ENCODE measurements around the gene MLH3.
"Not testable (repeated sequence)": the region's sequence is repeated elsewhere in the genome, so short reads cannot be mapped to it uniquely, and the experiment has no call there.

MLH3 gene

GRCh38 chr14:75050852-75051555, at the start of gene MLH3:
MLH3 (minus strand) TSS chr14:75051467; CDS start chr14:75049655, 1,812 bp downstream.
- DNase-seq: peak; percentile 79

GRCh38 chr14:75098682-75099081, 47.4 kb upstream of the MLH3 start:
- no peak for DNase-seq

GRCh38 chr14:75098212-75098611, 46.9 kb upstream of the MLH3 start:
- no peak for DNase-seq

DNA sequence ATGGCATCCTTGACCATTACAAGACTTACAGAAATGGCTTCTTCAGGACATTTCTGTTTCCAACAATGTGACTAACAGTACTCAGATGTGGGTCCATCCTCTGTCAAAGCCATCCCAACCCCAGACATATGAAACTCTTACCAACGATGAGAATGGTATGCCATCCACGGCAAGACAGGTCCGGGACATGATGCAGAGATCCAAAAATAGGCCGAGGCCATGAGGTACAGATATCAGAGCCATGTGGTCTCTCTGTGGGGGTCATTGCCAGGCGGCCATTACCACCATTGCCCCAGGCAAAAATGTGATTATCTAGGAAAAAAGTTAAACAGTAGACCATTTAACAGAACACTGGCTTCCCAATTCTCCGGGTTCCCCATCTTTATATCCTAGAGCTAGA, 45.7 kb upstream of the MLH3 start:
- DNase-seq: no peak

DNA sequence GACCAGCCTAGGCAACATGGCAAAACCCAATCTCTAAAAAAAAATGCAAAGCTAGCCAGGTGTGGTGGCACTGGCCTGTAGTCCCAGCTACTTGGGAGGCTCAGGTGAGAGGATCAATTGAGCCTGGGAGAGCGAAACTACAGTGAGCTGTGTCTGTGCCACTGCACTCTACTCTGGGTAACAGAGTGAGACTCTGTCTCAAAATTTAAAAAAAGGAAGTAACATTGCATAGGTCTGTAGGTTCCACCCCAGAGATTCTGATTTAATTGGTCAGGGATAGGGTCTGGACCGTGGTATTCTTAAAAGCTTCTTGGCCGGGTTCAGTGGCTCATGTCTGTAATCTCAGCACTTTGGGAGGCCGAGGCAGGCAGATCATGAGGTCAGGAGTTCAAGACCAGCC, 44.4 kb upstream of the MLH3 start:
- DNase-seq: no peak

DNA sequence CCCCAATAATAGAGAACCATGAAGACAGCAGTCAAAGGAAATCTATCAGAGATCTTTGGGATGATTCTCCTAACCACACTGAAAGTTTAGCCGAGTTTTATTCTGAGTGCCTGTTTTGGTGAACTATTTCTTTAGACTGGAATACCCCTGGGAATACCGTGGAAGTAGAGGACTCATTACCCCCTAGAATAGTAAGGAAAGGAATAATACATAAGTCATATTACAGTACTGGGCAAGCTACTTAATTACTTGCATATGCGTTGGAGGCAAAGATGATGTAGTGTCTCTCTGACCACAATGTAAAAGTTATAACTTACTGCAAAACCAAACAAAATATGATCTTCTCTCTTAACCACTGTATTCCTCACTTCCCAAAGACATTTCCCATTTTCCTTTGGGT, 43.6 kb upstream of the MLH3 start:
- no peak for DNase-seq

DNA sequence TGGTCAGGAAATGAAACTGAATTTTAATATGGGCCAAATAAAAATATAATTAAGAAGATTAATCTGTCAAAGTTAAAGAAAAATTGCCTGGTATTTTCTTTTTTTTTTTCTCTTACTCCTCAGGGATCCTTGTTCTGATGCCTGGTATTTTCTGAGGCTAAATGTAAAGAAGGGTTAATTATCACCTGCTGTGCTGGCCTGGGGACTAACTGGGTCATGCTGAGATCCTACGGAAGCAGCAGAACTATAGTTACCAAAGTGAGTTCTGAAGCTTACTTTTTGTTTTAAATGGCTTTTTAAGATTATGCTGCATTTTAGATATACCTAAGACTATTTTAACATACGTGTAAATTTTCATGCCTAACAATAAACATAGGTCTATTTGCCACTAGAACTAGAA, 41.4 kb upstream of the MLH3 start:
- DNase-seq: no peak

DNA sequence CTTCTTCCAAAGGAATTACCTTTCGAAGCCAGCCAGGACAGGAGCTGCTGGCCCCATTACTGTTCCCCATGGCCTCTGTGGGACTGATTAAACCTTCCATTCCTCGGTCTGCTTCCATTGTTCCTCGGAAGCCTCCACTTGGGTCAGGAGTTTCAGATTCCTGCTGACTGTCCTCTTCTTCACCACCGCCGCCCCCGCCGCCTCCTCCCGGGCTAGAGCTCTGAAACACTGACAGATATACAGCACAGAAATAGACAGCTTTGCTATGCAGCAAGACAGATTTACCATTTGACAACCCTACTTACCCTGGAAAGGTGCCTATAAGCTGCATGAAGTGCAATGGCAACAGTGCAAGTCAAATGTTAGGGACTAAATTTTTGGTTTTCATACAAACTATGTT, 40.0 kb upstream of the MLH3 start:
- no peak for DNase-seq

- peak; percentile 22 for DNase-seq
Measured at GRCh38 chr14:75090353-75090752, 39.1 kb upstream of the MLH3 start.

DNA sequence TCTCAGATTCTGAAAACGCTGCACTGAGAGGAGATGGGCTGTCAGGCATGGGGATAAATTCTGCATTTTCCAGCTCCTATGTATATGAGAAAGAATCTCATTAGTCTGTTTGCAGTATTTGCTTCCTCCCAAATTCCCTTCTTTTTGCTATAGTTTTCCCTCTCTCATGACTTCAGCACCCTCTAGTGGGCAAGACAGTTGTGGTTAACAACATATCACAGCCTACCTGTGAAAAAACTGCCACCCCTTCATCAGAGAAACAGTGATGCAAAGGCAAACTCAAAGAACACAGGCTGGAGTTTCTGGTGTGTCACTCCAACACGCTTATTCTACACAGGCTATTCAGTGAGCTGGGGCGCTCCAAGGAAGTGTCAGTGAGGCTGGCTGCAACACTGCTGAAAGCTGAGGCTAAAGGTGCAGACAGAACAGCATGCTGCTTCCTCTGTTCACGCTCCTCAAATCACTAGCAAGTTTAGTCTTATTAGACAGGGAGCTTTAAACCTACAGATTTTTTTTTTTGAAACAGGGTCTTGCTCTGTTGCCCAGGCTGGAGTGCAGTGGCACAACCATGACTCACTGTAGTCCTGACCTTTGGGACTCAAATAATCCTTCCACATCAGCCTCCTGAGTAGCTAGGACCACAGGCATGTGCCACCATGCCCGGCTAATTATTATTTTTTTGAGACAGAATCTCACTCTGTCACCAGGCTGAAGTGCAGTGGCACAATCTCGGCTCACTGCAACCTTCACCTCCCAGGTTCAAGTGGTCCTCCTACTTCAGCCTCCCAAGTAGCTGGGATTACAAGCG, 37.5 kb upstream of the MLH3 start:
- DNase-seq: peak; percentile 60

GRCh38 chr14:75088153-75088552, 36.9 kb upstream of the MLH3 start:
- no peak for DNase-seq

- DNase-seq: no peak
Measured at GRCh38 chr14:75084513-75084912, 33.2 kb upstream of the MLH3 start.

DNA sequence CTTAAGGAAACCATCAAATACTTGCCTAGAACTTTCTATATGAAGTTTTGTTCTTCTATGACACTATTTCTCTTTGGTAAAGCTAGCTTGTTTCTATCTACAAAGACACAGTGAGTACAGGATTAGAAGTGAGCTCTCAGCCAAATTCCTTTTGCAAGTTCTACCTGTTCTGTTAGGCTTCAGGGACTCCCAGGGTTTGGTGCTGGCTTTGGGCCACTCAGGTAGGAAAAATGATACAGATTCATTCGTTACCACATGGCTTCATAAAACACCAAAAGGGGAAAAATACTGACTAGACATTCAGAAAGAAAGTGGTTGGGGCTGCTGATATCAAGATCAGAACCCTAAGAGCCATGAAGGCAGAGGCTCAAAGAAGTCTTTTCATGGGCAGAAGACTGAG, 32.0 kb upstream of the MLH3 start:
- DNase-seq: no peak

- DNase-seq: no peak
Measured at GRCh38 chr14:75081660-75082229, 30.5 kb upstream of the MLH3 start.

- no peak for DNase-seq
Measured at GRCh38 chr14:75079521-75079920, 28.3 kb upstream of the MLH3 start.

GRCh38 chr14:75077794-75078193, 26.5 kb upstream of the MLH3 start:
- no peak for DNase-seq

DNA sequence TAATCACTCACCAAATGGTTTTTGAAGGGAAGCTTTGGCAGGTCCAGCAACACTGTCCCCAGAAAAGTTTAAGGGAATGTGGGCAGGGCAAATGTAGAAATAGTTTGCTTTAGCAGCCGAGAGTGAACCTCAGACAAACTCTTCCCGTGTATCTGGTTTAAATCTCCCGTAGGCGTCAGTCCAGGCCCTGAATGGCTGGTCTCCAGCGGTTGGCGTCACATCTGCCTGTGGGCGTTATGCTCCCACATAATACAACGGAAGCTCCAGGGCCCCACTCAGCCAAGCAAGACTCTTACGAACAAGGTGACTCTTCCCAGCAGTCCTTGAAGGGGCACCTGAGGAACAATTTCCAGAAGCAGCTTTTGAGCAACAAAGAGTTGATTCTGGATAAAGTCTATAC, 19.1 kb upstream of the MLH3 start:
- no peak for DNase-seq

DNA sequence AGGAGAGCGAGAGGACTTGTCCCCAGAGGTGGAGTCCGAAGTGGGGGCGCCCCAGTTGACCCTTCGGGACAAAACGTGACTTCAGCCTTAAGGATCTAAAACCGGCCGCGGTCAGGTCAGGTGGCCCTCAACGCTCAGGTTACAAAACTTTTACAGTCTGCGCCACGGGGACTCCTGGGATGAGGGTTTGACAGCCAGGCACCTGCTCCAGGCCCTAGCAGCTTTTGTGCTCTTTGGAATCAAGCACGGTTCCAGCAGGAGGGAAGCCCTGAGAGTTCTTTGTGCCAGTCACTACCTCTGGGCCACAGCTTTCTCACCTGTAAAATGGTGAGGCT, 18.5 kb upstream of the MLH3 start:
- DNase-seq: no peak

DNA sequence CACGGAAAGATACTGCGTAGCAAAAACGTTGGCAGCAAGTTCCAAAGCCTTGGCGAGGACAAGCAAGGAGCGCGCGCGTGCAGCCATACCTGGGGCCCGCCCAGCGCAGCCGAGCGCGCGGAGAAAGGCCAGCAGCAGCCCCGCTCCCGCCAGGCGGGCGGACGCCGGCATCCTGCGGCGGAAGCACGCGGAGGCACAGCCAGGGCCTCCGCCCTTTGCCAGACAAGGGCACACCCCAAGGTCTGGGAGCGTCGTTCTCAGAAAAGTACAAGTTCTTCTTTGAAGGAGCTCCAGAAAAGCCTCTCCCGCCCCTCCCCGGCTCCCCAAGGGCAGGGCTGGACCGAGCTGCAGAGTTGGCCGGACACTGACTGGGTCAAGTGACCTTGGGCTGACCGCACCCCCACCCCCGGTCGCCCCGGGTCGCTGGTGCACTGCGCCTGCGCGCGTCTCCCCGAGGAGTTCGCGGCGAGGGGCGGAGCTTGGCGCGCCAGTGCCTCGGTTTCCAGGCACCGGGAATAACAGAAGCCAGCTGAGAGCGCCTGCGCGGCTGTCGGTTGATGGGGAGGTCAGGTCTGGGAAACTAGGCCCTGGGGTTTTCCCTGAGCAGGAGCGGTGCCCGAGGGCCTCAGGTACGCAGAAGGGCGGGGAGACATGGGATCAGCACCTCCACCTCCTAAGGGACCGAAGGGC, 18.0 kb upstream of the MLH3 start, which contains the start of gene ZC2HC1C:
ZC2HC1C (plus strand) TSS at position 521 of the 690 bp plus-strand sequence. CDS start 933 bp downstream, outside the sequence.
- peak; percentile 79 for DNase-seq

- no peak for DNase-seq
Measured at GRCh38 chr14:75068294-75069120, 17.2 kb upstream of the MLH3 start.

DNA sequence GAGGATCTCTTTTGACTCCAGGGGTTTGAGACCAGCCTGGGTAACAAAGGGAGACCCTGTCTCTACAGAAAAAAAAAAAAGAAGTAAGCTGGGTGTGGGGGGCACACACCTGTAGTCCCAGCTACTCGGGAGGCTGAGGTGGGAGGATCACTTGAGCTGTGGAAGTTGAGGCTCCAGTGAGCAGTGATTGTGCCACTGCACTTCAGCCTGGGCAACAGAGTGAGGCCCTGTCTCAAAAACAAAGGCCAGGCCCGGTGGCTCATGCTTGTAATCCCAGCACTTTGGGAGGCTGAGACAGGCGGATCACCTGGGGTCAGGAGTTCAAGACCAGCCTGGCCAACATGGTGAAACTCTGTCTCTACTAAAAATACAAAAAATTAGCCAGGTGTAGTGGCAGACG, 16.5 kb upstream of the MLH3 start:
- DNase-seq: not testable (repeated sequence)

DNA sequence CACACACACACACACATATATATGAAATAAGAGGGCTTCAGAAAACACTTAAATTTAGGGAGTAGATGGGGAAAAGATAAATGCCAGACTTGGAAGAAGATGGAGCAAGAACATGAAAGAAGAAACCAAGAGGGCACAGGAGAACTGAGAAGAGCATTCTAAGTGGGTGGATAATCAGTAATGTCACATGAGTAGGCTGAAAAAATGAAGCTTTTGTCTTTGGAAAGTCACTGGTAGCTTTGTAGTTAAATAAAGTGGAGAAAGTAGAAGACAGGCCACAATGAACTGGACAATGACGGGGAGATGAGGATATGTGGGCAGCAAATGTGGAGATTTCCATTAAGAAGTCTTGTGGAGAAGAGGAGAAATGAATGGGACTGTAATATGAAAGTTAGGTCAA, 15.9 kb upstream of the MLH3 start:
- no peak for DNase-seq

- no peak for DNase-seq
Measured at GRCh38 chr14:75066691-75067090, 15.4 kb upstream of the MLH3 start.

Data from EL (cell line).